Sciatic nerve (tissue), 2 donors: ENCODE measurements around the gene KIR3DL2. TPM values are rescaled to one million over a fixed set of nuclear protein-coding genes. Genes with fewer than 3 reads are reported as not detected.
"Not testable (repeated sequence)": the region's sequence is repeated elsewhere in the genome, so short reads cannot be mapped to it uniquely, and the experiment has no call there.

Experiments used
- ATAC-seq: fragments of 200-7000 bp; cut with Tn5 transposase; one replicate; pipeline ENCODE4 v1.9.1; 2020; ENCODE audit warnings: mild to moderate bottlenecking, moderate library complexity
- DNase-seq: peaks from one replicate; pipeline ENCODE4 v3.0.0-alpha.2; 2020; ENCODE audit warnings: low spot score
- intact Hi-C: fragments of 100-400 bp; cut with DNase I; formaldehyde crosslinking; loops from one replicate; pipeline ENCODE4 v1.14.2; 2022
- total RNA-seq: library from RNA; stranded (reverse); fragmentation: NEBNext Ultra II Directional; extraction: Animal tissue kit (Norgen Biotek cat#: 25700); gene quantifications from one replicate; pipeline ENCODE4 v1.2.1, GENCODE V29; 2021
- donor health status: DM: no; HTN: no; CAD: no.
- donor health status: DM: no; HTN: no; CAD: no.

Gene KIR3DL2
- total RNA-seq, 1 donor from 2014 or later = not detected

GRCh38 chr19:54858476-54858875, 8.2 kb downstream of the KIR3DL2 start:
- intact Hi-C loops, DNase-seq, ATAC-seq: not testable (repeated sequence)

- intact Hi-C loops, ATAC-seq, DNase-seq: not testable (repeated sequence)
These were observed 9.2 kb downstream of the KIR3DL2 start for GRCh38 chr19:54859421-54859820.

- ATAC-seq, DNase-seq, intact Hi-C loops: not testable (repeated sequence)
These were observed 13.2 kb downstream of the KIR3DL2 start for GRCh38 chr19:54863459-54863858.

- DNase-seq (no peak), ATAC-seq (no peak)
- intact Hi-C loops = no loop called here
These were observed 21.5 kb downstream of the KIR3DL2 start for GRCh38 chr19:54871696-54872095.

- no peak for ATAC-seq
- intact Hi-C loops = no loop called here
- DNase-seq = no peak
These were observed 23.7 kb downstream of the KIR3DL2 start, which contains the start of gene FCAR for GRCh38 chr19:54873990-54874389. Gene FCAR (plus strand): TSS chr19:54874235. CDS start chr19:54874290, 55 bp downstream.

GRCh38 chr19:54875506-54875905, 25.3 kb downstream of the KIR3DL2 start:
- no peak for DNase-seq
- peak; percentile 30 for ATAC-seq
- intact Hi-C loops = no loop called here

- ATAC-seq = no peak
- intact Hi-C loops = no loop called here
- DNase-seq = no peak
These were observed 27.2 kb downstream of the KIR3DL2 start for GRCh38 chr19:54877471-54877870.

- ATAC-seq = no peak
- intact Hi-C loops = no loop called here
These were observed 31.6 kb downstream of the KIR3DL2 start for GRCh38 chr19:54881884-54882283.

GRCh38 chr19:54882758-54883157, 32.5 kb downstream of the KIR3DL2 start:
- no peak for ATAC-seq
- DNase-seq = no peak
- intact Hi-C loops = no loop called here

More at GRCh38 chr19:54881884-54882283, 31.6 kb downstream of the KIR3DL2 start:
- DNase-seq = no peak

GRCh38 chr19:54883228-54883627, 33.0 kb downstream of the KIR3DL2 start:
- no peak for DNase-seq
- ATAC-seq = no peak
- intact Hi-C loops = no loop called here

- ATAC-seq (no peak), DNase-seq (no peak)
- intact Hi-C loops = no loop called here
These were observed 38.0 kb downstream of the KIR3DL2 start for GRCh38 chr19:54888239-54888638.

- ATAC-seq (no peak), DNase-seq (no peak)
- intact Hi-C loops = no loop called here
These were observed 39.3 kb downstream of the KIR3DL2 start for GRCh38 chr19:54889566-54889965.

GRCh38 chr19:54893406-54893805, 43.2 kb downstream of the KIR3DL2 start:
- intact Hi-C loops = no loop called here
- DNase-seq (no peak), ATAC-seq (no peak)

- intact Hi-C loops, ATAC-seq, DNase-seq: not testable (repeated sequence)
These were observed 43.9 kb downstream of the KIR3DL2 start for GRCh38 chr19:54894106-54894505.

GRCh38 chr19:54896036-54896435, 45.8 kb downstream of the KIR3DL2 start:
- intact Hi-C loops = no loop called here
- ATAC-seq = no peak
- no peak for DNase-seq

- intact Hi-C loops, DNase-seq, ATAC-seq: not testable (repeated sequence)
These were observed 48.4 kb downstream of the KIR3DL2 start for GRCh38 chr19:54898685-54899084.

- not testable (repeated sequence) for ATAC-seq, DNase-seq
- intact Hi-C loops = loop anchor here (5.0 kb wide), 1 partner anchor 437 kb away; the partner anchor contains the start of gene LENG9
These were observed 49.4 kb downstream of the KIR3DL2 start for GRCh38 chr19:54899646-54900045.

GRCh38 chr19:54901153-54901552, 50.9 kb downstream of the KIR3DL2 start:
- intact Hi-C loops = loop anchor here (5.0 kb wide), 1 partner anchor 439 kb away; the partner anchor contains the start of gene LENG9
- DNase-seq = not testable (repeated sequence)

GRCh38 chr19:54902061-54902460, 51.8 kb downstream of the KIR3DL2 start:
- ATAC-seq = no peak
- intact Hi-C loops = loop anchor here (5.0 kb wide), 1 partner anchor 440 kb away; the partner anchor contains the start of gene LENG9
- DNase-seq = peak; percentile 1

More at GRCh38 chr19:54901153-54901552, 50.9 kb downstream of the KIR3DL2 start:
- not testable (repeated sequence) for ATAC-seq

- DNase-seq (no peak), ATAC-seq (no peak)
- intact Hi-C loops = loop anchor here (5.0 kb wide), 1 partner anchor 441 kb away; the partner anchor contains the start of gene LENG9
These were observed 53.1 kb downstream of the KIR3DL2 start for GRCh38 chr19:54903303-54903702.

GRCh38 chr19:54904261-54904660, 54.0 kb downstream of the KIR3DL2 start:
- DNase-seq, ATAC-seq: not testable (repeated sequence)
- intact Hi-C loops = loop anchor here (5.0 kb wide), 1 partner anchor 442 kb away; the partner anchor contains the start of gene LENG9
